Neutrophil (primary cell): ENCODE results near the gene NT5C.
A peak's percentile ranks its signal among the peaks of the same experiment; 100 is the strongest.

Experiments
- H3K27ac ChIP-seq: fragments of 200-600 bp; sonication (generic); 2 replicates; pipeline ENCODE4 v1.5.1; 2016; ENCODE audit warnings: mild to moderate bottlenecking, moderate library complexity
- H3K27me3 ChIP-seq: fragments of 200-600 bp; sonication (generic); 2 replicates; pipeline ENCODE4 v1.6.0; 2016; ENCODE audit warnings: mild to moderate bottlenecking
- H3K36me3 ChIP-seq: fragments of 200-600 bp; sonication (generic); 2 replicates; pipeline ENCODE4 v1.5.1; 2017
- H3K4me1 ChIP-seq, 2 experiments: fragments of 200-600 bp in 1 of 2; sonication (generic) in 1 of 2; 1 replicate in 1 of 2; 2 replicates in 1 of 2; pipeline versions ENCODE4 v1.5.1 to v1.6.1; 2013 to 2016; ENCODE audit warnings: low read depth in 1 of 2, low read length in 1 of 2, mild to moderate bottlenecking in 1 of 2, moderate library complexity in 1 of 2; ENCODE audit not compliant: control insufficient read depth in 1 of 2, insufficient read depth in 1 of 2
- H3K4me3 ChIP-seq, 2 experiments: fragments of 200-600 bp in 1 of 2; sonication (generic) in 1 of 2; 1 replicate in 1 of 2; 2 replicates in 1 of 2; pipeline ENCODE4 v1.5.1; 2013 to 2016; ENCODE audit warnings: low read depth in 1 of 2, low read length in 1 of 2, mild to moderate bottlenecking in 1 of 2, moderate library complexity in 1 of 2
- H3K9me3 ChIP-seq: fragments of 200-600 bp; sonication (generic); 2 replicates; pipeline ENCODE4 v1.5.1; 2016
- CTCF ChIP-seq: fragments of 200-600 bp; sonication (generic); IDR thresholded peaks from 2 replicates; pipeline ENCODE4 v1.5.1; 2016; ENCODE audit warnings: antibody characterized with exemption

NT5C gene

GRCh38 chr17:75126954-75127353 lies 4.6 kb downstream of the NT5C start:
- Histone ChIP-seq H3K36me3 (peaks cover 19% of the 10 kb centered on the region), H3K9me3 (no peaks in the 10 kb centered on the region), H3K4me1 (peaks cover 52 to 63% of the 10 kb centered on the region in 2 experiments), H3K27me3 (no peaks in the 10 kb centered on the region), H3K4me3 (peak overlapping the region in 1 of 2 experiments; percentile 65), H3K27ac (peak overlapping the region; percentile 98)
- TF ChIP-seq CTCF, result no peak

GRCh38 chr17:75125984-75126383 lies 5.6 kb downstream of the NT5C start:
- H3K9me3 ChIP-seq, result no peaks in the 10 kb centered on the region
- no peak for TF ChIP-seq CTCF
- peak overlapping the region; percentile 98 for H3K27ac ChIP-seq

GRCh38 chr17:75124819-75125162 lies 6.8 kb downstream of the NT5C start:
- Histone ChIP-seq H3K9me3 (no peaks in the 10 kb centered on the region), H3K27ac (peak overlapping the region; percentile 98), H3K36me3 (peaks cover 14% of the 10 kb centered on the region), H3K4me1 (peaks cover 47 to 57% of the 10 kb centered on the region in 2 experiments), H3K4me3 (peak overlapping the region; percentile 65 to 68), H3K27me3 (no peaks in the 10 kb centered on the region)
- no peak for TF ChIP-seq CTCF

More at GRCh38 chr17:75125984-75126383, 5.6 kb downstream of the NT5C start:
- Histone ChIP-seq H3K4me1 (peaks cover 46 to 57% of the 10 kb centered on the region in 2 experiments), H3K27me3 (no peaks in the 10 kb centered on the region), H3K36me3 (peaks cover 19% of the 10 kb centered on the region), H3K4me3 (peak overlapping the region; percentile 65 to 68)

GRCh38 chr17:75124041-75124818 lies 7.3 kb downstream of the NT5C start:
- no peaks in the 10 kb centered on the region for H3K27me3 ChIP-seq
- H3K27ac ChIP-seq, result peak overlapping the region; percentile 98
- no peaks in the 10 kb centered on the region for H3K9me3 ChIP-seq
- peaks cover 49 to 60% of the 10 kb centered on the region in 2 experiments for H3K4me1 ChIP-seq
- TF ChIP-seq CTCF, result no peak
- H3K4me3 ChIP-seq, result peak overlapping the region; percentile 65 to 68
- peaks cover 8% of the 10 kb centered on the region for H3K36me3 ChIP-seq

- peaks cover 31% of the 10 kb centered on the region for H3K36me3 ChIP-seq
These were observed 13.2 kb downstream of the NT5C start for GRCh38 chr17:75118307-75118706.

More at GRCh38 chr17:75118307-75118706, 13.2 kb downstream of the NT5C start:
- TF ChIP-seq CTCF, result no peak
- no peaks in the 10 kb centered on the region for H3K9me3 ChIP-seq
- H3K4me1 ChIP-seq, result peaks cover 31 to 44% of the 10 kb centered on the region in 2 experiments
- no peaks in the 10 kb centered on the region for H3K27me3 ChIP-seq
- no peak overlapping the region for H3K4me3 ChIP-seq
- no peak overlapping the region for H3K27ac ChIP-seq
